GM12878 (cell line): ENCODE results near the gene CSRP1. TPM values are rescaled to one million over a fixed set of nuclear protein-coding genes. Genes with fewer than 3 reads are reported as not detected.

Source experiments
- BCL11A ChIP-seq: IDR thresholded peaks from 2 replicates; pipeline ENCODE4 v1.6.1; 2011; ENCODE audit warnings: low read depth, low read length
- BCL3 ChIP-seq: IDR thresholded peaks from 2 replicates; pipeline ENCODE4 v1.6.1; 2011; ENCODE audit warnings: borderline replicate concordance, low read depth, mild to moderate bottlenecking, moderate library complexity, low read length; ENCODE audit not compliant: insufficient read depth, poor library complexity, severe bottlenecking
- BHLHE40 ChIP-seq, 2 experiments: fragments of 450-650 bp in 1 of 2; IDR thresholded peaks; 2 replicates each; pipeline ENCODE4 v1.6.1; 2011 to 2017; ENCODE audit warnings: low read depth in 2 of 2, borderline replicate concordance in 1 of 2, improper control_type of control experiment in 1 of 2, low read length in 1 of 2, mild to moderate bottlenecking in 1 of 2
- CBX5 ChIP-seq: sonication (generic); IDR thresholded peaks from 2 replicates; pipeline ENCODE4 v1.6.1; 2016; ENCODE audit warnings: low read depth, moderate library complexity, mild to moderate bottlenecking, inconsistent platforms
- CEBPB ChIP-seq, 2 experiments: fragments of 150-350 bp in 1 of 2; IDR thresholded peaks; 2 replicates each; pipeline ENCODE4 v1.6.1; 2012 to 2014; ENCODE audit warnings: low read depth in 2 of 2, low read length in 2 of 2, borderline replicate concordance in 1 of 2, inconsistent platforms in 1 of 2
- CHD2 ChIP-seq: IDR thresholded peaks from 2 replicates; pipeline ENCODE4 v1.6.1; 2011; ENCODE audit warnings: low read depth, low read length, improper control_type of control experiment, borderline replicate concordance
- CREB1 ChIP-seq: IDR thresholded peaks from 2 replicates; pipeline ENCODE4 v1.6.1; 2012; ENCODE audit warnings: low read depth, mild to moderate bottlenecking, inconsistent platforms
- CREM ChIP-seq: IDR thresholded peaks from 2 replicates; pipeline ENCODE4 v1.6.1; 2014; ENCODE audit warnings: antibody characterized with exemption, low read depth
- E2F4 ChIP-seq: IDR thresholded peaks from 2 replicates; pipeline ENCODE4 v1.6.1; 2012; ENCODE audit warnings: low read depth, low read length, improper control_type of control experiment
- E2F8 ChIP-seq: fragments of 450-650 bp; IDR thresholded peaks from 2 replicates; pipeline ENCODE4 v1.6.1; 2018; ENCODE audit warnings: mild to moderate bottlenecking, low read depth, moderate library complexity; ENCODE audit not compliant: partially characterized antibody
- ESRRA ChIP-seq: IDR thresholded peaks from 2 replicates; pipeline ENCODE4 v1.6.1; 2012; ENCODE audit warnings: mild to moderate bottlenecking, low read length, improper control_type of control experiment
- EZH2 ChIP-seq: IDR thresholded peaks from 2 replicates; pipeline ENCODE4 v1.6.1; 2012; ENCODE audit warnings: low read depth, mild to moderate bottlenecking, control low read depth, inconsistent platforms, low read length, borderline replicate concordance; ENCODE audit not compliant: control insufficient read depth
- HCFC1 ChIP-seq: fragments of 150-350 bp; IDR thresholded peaks from 2 replicates; pipeline ENCODE4 v1.6.1; 2014; ENCODE audit warnings: low read length
- IKZF1 ChIP-seq: fragments of 450-650 bp; conservative IDR thresholded peaks from 2 replicates; pipeline ENCODE4 v1.6.1; 2017; ENCODE audit warnings: antibody characterized with exemption, mild to moderate bottlenecking
- IRF4 ChIP-seq: IDR thresholded peaks from 2 replicates; pipeline ENCODE4 v1.6.1; 2011; ENCODE audit warnings: low read depth, low read length
- MLLT1 ChIP-seq: fragments of 450-650 bp; IDR thresholded peaks from 2 replicates; pipeline ENCODE4 v1.6.1; 2016; ENCODE audit warnings: mild to moderate bottlenecking
- POLR2A ChIP-seq: IDR thresholded peaks from 2 replicates; pipeline ENCODE4 v1.6.1; 2011; ENCODE audit warnings: low read depth, mild to moderate bottlenecking, low read length
- POLR2AphosphoS5 ChIP-seq: IDR thresholded peaks from 2 replicates; pipeline ENCODE4 v1.6.1; 2011; ENCODE audit warnings: mild to moderate bottlenecking, low read length, inconsistent platforms
- RELA ChIP-seq: fragments of 450-650 bp; IDR thresholded peaks from 2 replicates; pipeline ENCODE4 v1.8.0; 2014; ENCODE audit warnings: borderline replicate concordance; ENCODE audit not compliant: partially characterized antibody
- RUNX3 ChIP-seq: IDR thresholded peaks from 2 replicates; pipeline ENCODE4 v1.6.1; 2012; ENCODE audit warnings: low read length, inconsistent platforms
- SIN3A ChIP-seq: IDR thresholded peaks from 2 replicates; pipeline ENCODE4 v1.6.1; 2012; ENCODE audit warnings: low read depth, low read length, improper control_type of control experiment
- TARDBP ChIP-seq: IDR thresholded peaks from 2 replicates; pipeline ENCODE4 v1.6.1; 2016; ENCODE audit warnings: borderline replicate concordance
- TCF3 ChIP-seq: IDR thresholded peaks from 2 replicates; pipeline ENCODE4 v1.6.1; 2012; ENCODE audit warnings: low read depth, mild to moderate bottlenecking, low read length, borderline replicate concordance; ENCODE audit not compliant: insufficient read depth
- WRNIP1 ChIP-seq: IDR thresholded peaks from 2 replicates; pipeline ENCODE4 v1.6.1; 2011; ENCODE audit warnings: low read depth, low read length, improper control_type of control experiment, borderline replicate concordance
- YBX1 ChIP-seq: fragments of 450-650 bp; IDR thresholded peaks from 2 replicates; pipeline ENCODE4 v1.6.1; 2016; ENCODE audit warnings: antibody characterized with exemption
- YY1 ChIP-seq: IDR thresholded peaks from 2 replicates; pipeline ENCODE4 v1.6.1; 2011; ENCODE audit warnings: low read depth, mild to moderate bottlenecking, low read length
- polyA plus RNA-seq, 11 experiments: library from polyadenylated mRNA; depleted of rRNA in 4 of 11; unstranded in 6 of 11; stranded (reverse) in 5 of 11; fragments of >200 nt; fragmentation: Nextera tagmentation in 4 of 11; fragmentation: Illumina TruSeq in 1 of 11; extraction: Ambion mirVana in 4 of 11; extraction: Trizol in 1 of 11; gene quantifications; 1 replicate in 1 of 11; 2 replicates in 10 of 11; pipeline versions ENCODE4 v1.2.1 to v1.2.3, GENCODE V29; 2011 to 2016; ENCODE audit warnings: inconsistent platforms in 2 of 11, missing spikeins in 2 of 11, low read depth in 1 of 11
- total RNA-seq, 4 experiments: library from RNA; depleted of rRNA in 3 of 4; stranded (reverse); fragments of >200 nt in 3 of 4; fragmentation: Illumina TruSeq in 1 of 4; extraction: Trizol in 1 of 4; gene quantifications; 2 replicates each; pipeline versions ENCODE4 v1.2.1 to v1.2.3, GENCODE V29; 2013 to 2021

Gene CSRP1
- total and polyA plus RNA-seq, 10 of the 15 experiments (the other 5 are each of a cell fraction or from before 2014, with no cell fraction given) = 23.4 to 99.2 (median 80.7) TPM

GRCh38 chr1:201482755-201483154 is 24.2 kb downstream of the CSRP1 start (continued):
- TF ChIP-seq YY1 = no peak
- no peak for TF ChIP-seq HCFC1
- TF ChIP-seq SIN3A = no peak
- TF ChIP-seq CHD2 = no peak
- 0 out of 4 replicates have a peak, but pooled peaks of 1 of the 2 experiments have one; percentile 10 for TF ChIP-seq BHLHE40 (IDR thresholded peaks at IDR 0.05; ENCODE audit: borderline replicate concordance in 1 of 2, low read depth in 2 of 2, low read length in 1 of 2)
- no peak for TF ChIP-seq POLR2AphosphoS5
- TF ChIP-seq POLR2A = no peak
- no peak for TF ChIP-seq WRNIP1
- TF ChIP-seq RUNX3 = peak; percentile 70
- peak; percentile 65; the same call in 1 of the 2 replicates for TF ChIP-seq CREM
- no peak for TF ChIP-seq CEBPB (IDR thresholded peaks at IDR 0.05; ENCODE audit: borderline replicate concordance in 1 of 2, low read depth in 2 of 2, low read length in 2 of 2)
- no peak for TF ChIP-seq BCL3
- TF ChIP-seq CBX5 = no peak
- no peak for TF ChIP-seq YBX1
- TF ChIP-seq BCL11A = peak; percentile 57; the same call in 1 of the 2 replicates
- TF ChIP-seq E2F4 = no peak
- no peak for TF ChIP-seq MLLT1
- peak; percentile 26; the same call in 1 of the 2 replicates for TF ChIP-seq CREB1
- no peak for TF ChIP-seq E2F8
- no peak for TF ChIP-seq ESRRA
- no peak for TF ChIP-seq EZH2
- peak; percentile 82 for TF ChIP-seq RELA
- no peak for TF ChIP-seq TARDBP
- TF ChIP-seq IRF4 = peak; percentile 87
- peak; percentile 82 for TF ChIP-seq IKZF1
- no peak for TF ChIP-seq TCF3
